ENCODE data around the gene PLXNB2.

DNA sequence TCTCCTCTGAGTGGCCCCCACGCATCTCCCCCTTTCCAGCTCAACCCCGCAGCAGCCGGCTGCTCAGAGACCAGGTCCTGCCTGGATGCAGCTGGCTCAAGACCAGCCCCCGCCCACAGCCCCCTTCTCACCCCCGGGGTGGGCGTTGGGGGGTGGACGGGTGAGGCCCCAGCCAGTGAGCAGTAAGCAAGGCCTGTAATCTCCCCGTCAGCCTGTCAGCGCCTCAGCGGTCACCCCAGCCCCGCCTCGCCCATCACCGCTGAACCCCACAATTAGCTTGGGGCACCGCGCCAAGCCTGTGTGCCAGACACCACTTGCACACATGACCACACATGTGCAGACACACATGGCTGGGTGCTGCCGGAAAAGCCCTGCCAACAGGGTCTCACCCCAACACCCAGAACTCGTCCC lies 5.9 kb downstream of the PLXNB2 start:
- TF ChIP-seq, protein P1, sequence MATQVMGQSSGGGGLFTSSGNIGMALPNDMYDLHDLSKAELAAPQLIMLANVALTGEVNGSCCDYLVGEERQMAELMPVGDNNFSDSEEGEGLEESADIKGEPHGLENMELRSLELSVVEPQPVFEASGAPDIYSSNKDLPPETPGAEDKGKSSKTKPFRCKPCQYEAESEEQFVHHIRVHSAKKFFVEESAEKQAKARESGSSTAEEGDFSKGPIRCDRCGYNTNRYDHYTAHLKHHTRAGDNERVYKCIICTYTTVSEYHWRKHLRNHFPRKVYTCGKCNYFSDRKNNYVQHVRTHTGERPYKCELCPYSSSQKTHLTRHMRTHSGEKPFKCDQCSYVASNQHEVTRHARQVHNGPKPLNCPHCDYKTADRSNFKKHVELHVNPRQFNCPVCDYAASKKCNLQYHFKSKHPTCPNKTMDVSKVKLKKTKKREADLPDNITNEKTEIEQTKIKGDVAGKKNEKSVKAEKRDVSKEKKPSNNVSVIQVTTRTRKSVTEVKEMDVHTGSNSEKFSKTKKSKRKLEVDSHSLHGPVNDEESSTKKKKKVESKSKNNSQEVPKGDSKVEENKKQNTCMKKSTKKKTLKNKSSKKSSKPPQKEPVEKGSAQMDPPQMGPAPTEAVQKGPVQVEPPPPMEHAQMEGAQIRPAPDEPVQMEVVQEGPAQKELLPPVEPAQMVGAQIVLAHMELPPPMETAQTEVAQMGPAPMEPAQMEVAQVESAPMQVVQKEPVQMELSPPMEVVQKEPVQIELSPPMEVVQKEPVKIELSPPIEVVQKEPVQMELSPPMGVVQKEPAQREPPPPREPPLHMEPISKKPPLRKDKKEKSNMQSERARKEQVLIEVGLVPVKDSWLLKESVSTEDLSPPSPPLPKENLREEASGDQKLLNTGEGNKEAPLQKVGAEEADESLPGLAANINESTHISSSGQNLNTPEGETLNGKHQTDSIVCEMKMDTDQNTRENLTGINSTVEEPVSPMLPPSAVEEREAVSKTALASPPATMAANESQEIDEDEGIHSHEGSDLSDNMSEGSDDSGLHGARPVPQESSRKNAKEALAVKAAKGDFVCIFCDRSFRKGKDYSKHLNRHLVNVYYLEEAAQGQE (IDR thresholded peaks at IDR 0.05; ENCODE audit: insufficient read depth in 1 of 2, low read depth in 2 of 2, low read length in 1 of 2), result no peak
- TF ChIP-seq, protein P2, sequence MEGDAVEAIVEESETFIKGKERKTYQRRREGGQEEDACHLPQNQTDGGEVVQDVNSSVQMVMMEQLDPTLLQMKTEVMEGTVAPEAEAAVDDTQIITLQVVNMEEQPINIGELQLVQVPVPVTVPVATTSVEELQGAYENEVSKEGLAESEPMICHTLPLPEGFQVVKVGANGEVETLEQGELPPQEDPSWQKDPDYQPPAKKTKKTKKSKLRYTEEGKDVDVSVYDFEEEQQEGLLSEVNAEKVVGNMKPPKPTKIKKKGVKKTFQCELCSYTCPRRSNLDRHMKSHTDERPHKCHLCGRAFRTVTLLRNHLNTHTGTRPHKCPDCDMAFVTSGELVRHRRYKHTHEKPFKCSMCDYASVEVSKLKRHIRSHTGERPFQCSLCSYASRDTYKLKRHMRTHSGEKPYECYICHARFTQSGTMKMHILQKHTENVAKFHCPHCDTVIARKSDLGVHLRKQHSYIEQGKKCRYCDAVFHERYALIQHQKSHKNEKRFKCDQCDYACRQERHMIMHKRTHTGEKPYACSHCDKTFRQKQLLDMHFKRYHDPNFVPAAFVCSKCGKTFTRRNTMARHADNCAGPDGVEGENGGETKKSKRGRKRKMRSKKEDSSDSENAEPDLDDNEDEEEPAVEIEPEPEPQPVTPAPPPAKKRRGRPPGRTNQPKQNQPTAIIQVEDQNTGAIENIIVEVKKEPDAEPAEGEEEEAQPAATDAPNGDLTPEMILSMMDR (IDR thresholded peaks at IDR 0.05), result no peak
- TF ChIP-seq SIN3A (IDR thresholded peaks at IDR 0.05; ENCODE audit: borderline replicate concordance, insufficient read depth, low read depth, low read length), result no peak
- TF ChIP-seq TCF7L2 (IDR thresholded peaks at IDR 0.05; ENCODE audit: low read depth, low read length), result no peak

All from Panc1 (cell line).